COR-L47 (cell line): Measurements from ENCODE around the gene PALS1.

Experiments
- DNase-seq: peaks from one replicate; lab custom pipeline; 2025; lab: John Stamatoyannopoulos, UW

Gene PALS1

DNA sequence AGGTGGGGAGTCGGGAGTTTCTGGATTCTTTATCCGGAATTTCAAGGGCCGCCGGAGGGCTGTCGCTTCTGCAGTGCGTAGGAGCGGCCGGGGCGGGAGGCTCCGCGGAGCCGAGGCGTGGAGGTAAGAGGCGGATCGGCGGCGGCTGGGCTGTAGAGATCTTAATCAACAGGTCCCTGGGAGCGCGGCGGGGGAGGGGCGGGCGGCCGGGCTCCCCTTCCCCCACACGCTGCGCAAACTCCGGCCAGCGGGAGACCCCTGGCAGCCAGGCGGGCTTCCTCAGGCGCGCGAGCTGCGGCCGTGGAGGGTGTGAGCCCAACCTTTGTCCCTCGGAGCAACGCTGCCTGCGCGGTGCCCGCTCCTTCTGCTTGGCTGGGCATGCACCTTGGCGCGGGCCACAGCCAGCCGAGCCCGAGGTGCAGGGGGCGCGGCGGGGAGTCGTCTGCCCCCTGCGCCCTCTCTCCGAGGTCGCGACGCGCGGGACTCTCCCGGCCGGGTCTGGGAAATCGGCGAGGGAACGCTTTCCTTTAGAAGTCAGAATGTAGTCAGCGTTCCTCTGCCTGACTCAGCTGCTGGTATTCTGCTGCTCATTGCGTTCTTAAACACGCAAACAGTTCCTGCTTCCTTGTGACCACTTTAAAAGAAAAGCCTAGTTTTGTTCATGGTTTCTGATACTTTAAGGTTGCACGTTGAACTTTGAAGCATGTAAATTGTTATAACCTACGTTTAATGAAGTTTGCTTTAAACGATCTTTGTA is at the start of gene PALS1:
TSS of gene PALS1 (plus strand) at position 25 of the 757 bp plus-strand sequence. CDS start 37,736 bp downstream, outside the sequence.
- peak; percentile 61 for DNase-seq

DNA sequence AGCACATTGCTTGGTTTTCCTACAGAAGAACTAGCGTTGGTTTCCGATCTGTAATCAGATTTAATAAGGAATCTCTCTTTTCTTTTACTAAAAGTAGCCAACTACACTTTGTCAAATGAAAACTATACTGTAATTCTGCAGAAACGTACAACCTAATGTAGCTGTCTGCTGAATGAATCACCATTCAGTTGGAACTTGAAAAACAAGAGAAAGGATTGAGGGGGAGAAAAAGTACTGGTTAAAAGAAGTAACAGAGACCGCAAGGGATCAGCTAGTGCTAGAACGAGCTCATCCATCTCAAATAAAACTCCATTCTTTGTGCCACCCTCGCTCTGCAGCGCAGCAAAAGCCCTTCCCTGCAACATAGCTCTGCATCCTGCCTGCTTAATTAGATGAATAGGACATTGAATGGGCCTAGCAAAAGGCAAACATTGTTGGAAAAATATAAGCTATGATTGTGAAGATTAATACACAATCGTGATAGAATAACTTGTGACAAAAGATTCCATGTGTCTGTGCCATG is 49.4 kb upstream of the PALS1 start:
- no peak for DNase-seq

DNA sequence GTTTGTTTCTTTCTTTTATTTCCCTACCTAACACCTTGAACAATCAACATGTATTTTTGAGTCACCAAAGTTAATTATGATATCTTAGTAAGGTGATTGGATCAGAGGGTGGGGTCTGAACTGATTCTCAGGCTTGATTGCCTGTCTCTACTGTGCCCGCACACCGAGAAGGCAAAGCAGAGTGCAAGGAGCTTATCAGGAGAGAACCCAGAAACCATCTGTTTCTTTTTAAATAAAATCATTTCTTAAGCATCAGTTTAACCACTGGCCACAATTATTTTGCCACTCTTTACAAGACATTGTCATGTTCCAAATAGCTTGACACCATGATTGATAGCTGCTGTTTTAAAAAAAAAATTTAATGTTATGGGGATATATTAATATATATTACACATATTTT is 48.9 kb upstream of the PALS1 start:
- DNase-seq = no peak

DNA sequence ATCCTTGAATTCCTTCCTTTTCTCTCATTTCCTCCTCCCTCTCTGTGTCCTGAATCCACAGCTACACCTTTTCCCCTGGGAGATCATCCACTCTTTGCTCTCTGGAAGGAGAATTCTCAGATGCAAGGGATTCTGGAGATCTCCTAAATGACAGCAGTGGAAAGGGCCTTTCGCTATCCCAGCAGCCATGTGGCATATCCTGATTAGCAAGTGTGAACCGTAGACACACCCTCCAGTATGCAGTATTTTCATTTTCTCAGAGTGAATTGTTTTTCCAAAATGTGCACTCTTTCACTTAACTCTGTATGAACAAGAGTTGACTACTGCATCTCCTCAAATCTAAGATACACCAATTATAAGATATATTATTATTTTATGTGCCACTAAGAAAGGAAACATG is 46.0 kb upstream of the PALS1 start:
- DNase-seq = no peak

DNA sequence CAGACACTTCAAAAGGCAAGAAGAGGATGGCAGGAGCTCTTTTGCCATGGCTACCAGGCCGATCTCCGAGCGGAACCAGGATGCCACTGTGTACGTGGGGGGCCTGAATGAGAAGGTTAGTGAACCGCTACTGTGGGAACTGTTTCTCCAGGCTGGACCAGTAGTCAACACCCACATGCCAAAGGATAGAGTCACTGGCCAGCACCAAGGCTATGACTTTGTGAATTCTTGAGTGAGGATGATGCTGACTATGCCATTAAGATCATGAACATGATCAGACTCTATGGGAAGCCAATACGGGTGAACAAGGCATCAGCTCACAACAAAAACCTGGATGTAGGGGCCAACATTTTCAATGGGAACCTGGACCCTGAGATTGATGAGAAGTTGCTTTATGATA is 42.2 kb upstream of the PALS1 start:
- no peak for DNase-seq

DNA sequence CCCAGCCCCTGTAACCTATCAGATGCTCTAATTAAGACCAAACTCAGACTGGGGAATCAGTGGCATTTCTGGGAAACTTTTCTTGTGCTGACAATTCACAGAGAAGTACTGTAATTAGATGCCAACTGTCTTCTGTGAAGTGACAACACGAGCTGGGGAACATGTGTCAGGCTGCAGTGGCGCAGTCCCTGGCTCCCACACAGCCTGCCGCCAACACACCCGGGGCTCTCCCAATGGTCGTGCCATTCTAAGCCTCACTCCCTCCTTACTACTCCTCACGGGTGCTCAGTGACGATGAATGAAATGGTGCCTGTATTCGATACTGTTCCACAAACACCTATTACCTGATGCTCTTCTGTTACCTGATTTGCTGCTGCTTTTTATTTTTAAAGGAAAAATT is 33.4 kb upstream of the PALS1 start:
- DNase-seq = no peak

DNA sequence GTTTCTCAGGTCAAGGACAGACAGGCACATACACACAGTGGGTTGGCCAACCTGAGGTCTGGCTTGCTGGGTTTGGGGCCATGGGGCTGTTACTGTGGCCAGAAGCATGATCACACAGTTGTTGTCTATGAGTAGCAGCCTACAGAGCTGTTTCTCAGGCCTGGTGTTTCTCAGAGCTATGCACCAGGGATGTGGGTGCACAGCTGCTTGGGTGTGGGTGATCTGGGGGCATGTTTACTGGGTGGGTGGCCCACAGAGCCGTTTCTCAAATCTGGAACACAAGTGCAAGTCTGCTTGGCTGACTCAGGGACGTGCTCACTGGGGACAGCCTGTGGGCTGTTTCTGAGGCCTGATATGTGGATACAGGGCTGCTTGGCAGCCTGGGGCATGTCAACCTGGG is 23.1 kb upstream of the PALS1 start:
- no peak for DNase-seq

DNA sequence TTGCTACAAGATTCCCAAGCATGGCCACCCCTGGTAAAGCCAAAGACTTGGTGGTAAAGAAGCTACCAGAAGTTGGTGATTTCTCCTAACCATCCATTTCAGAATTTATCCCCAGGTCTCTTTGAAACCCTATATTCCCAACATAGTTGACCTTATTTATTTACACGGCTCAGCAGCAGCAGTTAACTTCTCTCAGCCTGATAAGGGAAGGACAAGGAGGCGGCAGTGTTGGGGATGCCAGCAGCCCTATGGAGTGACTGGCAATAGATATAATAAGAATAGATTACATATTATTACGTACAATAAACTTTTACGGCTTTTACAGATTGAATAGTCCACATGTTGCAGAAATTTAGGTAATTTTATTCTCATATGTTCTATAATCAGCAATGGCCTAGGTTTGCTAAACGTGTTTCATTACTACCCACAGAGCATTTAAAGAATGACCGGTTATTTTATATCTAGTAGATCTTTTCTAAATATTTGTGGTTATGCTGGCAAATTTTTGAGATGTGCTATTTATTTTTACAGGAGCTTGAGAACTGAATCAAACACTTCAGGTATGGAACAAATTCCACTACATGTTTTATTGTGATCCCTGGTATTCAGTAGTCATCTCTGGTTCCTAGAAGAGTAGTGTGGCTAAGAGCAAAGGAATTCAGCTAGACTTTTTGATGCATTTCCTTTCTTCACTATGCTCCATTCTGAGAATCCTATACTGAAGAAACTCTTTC is 19.8 kb upstream of the PALS1 start:
- no peak for DNase-seq

DNA sequence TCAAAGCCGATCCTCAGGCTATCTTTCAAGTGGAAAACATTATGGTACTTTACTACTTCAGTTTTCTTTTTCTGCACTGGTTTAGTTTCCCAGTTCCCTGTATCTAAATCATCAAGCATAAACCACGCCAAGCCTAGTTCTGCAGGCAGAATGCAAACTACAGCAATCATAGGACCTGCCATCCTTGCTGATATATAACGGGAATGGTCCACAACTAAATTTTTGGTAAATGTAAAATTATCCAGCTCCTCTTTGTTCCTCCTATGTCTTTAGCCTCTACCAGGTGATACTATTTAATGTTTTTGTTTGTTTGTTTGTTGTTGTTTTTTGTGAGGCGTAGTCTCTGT is 19.3 kb upstream of the PALS1 start:
- no peak for DNase-seq

DNA sequence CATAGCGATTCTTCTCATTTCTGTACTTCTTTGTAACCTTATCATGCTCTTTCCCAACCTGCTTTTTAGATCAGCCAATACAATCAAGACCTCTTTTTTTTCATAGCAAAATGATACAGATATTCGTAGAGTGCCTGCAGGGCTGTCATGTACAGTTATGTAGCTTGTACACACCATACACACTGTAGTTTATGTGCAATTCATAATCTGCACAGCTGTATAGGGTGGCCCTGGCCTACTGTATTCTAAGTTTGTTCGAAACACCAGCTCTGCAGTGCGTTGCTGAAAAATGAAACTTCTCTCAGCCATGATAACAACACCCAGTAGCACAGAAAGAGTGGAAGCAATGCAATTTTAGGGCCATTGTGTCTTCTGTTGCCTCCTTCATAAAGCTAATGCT is 15.7 kb upstream of the PALS1 start:
- no peak for DNase-seq

DNA sequence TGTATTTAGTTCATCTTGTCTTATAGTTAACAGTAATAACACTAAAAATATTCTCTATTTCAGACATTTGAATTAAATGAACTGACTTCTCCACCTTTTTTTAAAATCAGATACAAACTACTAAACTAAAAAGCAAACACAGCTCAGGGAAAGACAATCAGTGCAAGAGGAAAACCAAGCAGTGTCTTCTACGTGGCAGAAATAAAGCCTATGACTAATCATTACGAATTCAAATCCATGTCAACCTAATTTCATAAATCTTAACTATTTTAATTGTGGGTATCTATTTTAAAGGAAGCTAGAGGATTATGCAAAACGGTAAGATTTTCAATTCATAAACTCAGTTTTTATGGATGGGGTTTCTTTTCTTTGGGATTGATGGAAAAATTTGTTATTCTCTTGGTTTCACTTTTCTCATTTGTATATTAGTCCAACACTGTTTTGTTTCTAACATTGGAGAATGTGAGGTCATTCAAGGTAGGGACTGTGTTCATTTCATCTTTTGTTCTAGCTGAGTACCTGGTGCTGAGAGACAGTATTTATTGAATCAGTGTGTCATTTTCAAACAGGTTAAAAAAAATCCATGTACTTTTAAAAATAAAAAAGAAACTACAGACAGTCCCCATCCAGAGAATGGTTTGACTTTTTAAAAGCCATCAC is 12.8 kb upstream of the PALS1 start:
- DNase-seq = no peak

DNA sequence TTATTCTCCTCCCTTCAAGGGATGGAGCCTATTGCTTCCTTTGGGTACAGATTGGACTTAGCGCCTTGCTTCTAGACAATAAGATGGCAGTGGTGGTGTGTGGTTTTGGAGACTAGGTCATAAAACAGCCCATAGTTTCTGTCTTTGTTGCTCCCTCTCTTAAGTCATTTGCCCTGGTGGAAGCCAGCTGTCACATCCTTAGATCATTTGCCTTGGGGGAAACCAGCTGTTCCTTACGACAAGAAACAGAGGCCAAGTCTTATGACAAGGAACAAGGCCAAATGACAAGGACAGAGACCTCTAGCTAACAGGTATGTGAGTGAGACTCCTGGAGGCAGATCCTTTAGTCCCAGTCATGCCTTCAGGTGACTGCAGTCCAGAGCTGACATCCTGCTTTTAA is 9.2 kb upstream of the PALS1 start:
- no peak for DNase-seq

DNA sequence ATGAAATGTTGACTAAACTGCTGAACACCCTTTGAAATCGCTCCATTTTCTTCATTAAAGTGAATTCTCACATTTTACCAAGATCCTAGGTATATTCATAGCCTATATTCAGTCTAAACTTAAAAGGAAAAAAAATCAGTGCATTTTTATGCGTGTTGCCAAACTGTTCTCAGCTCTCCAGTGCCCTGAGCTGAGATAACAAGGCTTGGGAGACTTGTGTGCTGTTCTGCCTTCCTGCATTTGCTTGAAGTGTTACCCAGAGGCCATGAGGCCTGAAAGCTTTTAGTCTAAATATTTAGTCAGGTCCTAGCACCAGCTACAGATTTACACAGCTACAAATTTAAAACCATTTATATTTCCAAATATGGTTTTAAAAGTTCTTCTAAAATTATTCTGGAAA is 8.6 kb upstream of the PALS1 start:
- DNase-seq = no peak

DNA sequence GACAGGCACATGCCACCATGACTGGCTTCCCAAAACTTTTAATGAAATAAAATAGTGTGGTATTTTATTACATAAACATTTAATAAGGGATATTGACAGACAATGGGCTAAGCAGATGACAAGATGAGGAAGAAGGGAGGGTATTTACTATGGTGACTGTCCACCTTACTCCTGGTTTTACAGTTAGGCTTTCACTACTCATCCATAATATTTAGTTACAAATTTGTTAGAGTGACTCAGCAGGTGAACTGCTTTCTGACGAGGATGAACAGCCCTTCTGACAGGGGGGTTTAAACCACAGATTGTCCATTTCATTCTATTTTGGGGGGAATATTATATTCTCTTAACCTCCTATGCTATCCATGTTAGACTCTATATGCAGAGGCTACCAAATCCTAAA is 3.6 kb upstream of the PALS1 start:
- no peak for DNase-seq

DNA sequence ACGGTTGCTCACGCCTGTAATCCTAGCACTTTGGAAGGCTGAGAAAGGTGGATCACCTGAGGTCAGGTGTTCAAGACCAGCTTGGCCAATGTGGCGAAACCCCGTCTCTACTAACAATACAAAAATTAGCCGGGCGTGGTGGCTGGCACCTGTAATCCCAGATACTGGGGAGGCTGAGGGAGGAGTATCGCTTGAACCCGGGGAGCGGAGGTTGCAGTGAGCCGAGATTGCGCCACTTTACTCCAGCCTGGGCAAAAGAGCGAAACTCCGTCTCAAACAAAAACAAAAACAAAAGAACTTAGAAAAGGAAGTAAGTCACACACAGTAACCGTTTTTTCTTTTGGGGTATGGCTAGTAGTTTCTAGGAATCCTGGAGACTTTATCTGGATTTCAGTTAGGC is 1.7 kb upstream of the PALS1 start:
- no peak for DNase-seq

DNA sequence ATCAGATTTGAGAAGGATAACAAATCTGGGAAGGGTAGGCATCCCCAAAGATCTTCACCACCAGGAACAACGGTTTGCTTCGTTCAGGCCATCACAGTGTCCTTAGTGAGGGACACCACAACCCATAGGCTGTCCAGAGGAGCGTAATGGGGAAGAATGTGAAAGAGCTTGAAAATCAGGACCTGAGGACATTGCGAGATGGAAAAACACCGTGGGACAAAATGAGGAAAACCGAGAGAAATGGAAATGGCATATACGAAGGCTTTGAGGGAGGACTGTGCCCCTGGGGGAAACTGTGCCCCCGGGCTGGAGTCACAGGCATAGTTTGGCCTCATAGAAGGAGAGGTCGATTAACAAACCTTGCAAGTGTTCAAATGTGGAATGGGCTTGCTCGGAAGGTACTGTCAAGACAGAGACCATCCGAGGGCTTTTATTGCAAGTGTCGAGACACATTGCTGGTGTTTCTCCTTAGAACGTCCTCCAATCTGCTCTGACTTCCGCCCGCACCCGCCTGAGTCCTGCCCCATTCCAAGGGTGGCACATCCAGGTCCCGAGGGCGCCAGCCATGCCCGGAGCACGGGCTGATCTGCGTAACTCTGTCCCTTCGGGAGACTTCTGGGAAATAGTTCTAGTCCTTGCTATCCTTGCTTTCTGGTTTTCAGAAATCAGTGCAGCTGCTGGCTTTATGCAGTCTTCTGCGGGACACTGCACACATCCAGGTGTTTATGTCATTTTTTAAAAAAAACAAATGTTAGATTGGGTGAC is 885 bp upstream of the PALS1 start:
- DNase-seq = peak; percentile 16

DNA sequence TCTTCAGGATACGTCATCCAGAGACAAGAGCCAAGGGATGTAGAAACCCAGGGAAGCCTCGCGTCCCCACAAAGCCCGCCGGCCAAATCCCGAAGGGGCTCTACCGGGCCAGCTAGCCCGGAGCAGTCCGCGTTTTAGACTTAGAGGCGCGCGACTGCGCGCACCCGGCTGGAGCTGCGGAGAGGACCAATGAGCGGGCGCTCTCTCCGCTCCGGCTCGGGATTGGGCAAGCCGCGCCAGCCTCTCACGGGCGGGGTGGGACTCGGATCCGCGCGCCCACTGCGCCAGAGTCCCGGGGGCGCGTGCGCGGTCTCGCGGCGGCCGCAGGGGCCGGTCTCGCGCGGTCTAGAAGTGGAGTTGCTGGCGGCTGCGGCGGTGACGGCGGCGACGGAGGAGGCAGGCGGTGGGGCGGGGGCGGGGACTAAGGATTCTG is 241 bp upstream of the PALS1 start:
- peak; percentile 95 for DNase-seq

DNA sequence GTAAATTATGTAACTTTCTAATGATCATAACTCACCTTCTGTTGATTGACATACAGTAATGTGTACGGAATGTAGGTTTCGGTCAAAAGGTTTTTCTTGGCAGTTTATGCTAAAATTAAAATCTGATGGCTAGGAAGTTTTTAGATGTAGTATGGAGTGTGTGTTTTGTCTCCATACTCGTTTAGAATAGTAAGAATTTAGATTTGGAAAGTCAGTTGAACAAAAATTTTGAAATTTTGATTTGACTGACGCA is 859 bp downstream of the PALS1 start:
- no peak for DNase-seq

DNA sequence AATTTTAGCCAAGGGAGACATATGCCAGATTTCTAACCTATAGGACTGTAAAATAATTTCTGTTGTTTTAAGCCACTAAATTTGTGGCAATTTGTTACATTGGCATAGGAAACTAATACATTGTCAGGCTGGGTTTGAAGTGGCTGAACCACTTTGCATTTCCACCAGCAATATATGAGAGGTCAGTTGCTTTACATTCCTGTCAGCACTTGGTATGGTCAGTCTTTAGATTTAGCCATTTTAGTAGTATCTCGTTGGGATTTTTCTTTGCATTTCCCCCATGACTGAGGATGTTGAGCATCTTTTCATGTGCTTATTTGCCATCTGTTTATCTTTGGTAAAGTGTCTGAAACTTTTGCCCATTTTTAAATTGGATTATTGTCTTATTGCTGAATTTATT is 3.9 kb downstream of the PALS1 start:
- DNase-seq = no peak

DNA sequence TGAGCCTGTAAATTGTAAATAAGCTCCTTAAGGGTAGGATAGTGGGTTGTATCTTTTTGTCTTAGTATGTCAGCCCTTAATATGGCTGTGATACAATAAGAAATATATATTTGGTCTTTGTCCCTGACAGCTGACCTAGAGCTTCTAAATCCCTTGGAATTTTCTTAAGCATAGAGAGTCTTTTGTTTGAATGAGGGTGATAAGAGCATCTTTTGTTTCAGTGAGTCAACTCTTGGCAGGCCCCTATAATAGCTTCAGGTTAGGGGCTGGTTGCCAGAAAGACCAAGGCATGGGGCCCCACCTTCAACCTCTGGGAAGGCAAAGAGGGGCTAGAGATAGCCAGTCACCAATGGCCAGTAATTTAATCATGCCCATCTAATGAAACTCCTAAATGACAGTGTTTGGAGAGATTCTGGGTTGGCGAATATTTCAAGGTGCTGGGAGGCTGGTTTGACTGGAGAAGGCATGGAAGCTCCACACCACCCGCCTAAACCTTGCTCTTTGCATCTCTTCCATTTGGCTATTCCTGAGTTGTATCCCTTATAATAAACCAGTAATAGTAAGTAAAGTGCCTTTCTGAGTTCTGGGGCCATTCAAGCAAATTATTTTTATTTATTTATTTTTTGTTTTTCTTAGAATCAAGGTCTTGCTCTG is 10.5 kb downstream of the PALS1 start:
- no peak for DNase-seq

DNA sequence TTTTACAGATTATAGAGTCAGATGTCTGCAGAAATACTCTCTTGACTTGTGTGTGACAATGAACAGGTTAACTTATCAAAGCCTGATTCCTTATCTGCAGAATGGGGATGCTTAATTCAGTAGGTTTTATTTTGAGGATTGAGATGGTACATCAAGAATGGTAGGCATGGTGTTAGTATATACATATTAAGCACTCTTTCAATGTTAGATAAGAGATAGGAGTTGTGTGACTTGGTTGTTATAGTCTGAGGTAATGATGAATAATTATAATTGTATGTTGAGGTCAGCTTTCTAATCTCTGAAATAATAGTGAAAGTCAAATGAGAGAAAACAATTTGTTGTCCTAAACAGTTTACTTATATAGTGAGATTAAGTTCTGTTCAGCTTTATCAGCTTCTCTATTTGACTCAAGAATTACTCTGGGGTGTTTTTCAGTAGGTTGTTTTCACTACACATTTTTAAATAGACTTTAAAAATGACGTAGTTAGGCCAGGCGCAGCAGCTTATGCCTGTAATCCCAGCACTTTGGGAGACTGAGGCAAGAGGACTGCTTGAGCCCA is 11.9 kb downstream of the PALS1 start:
- DNase-seq = no peak

DNA sequence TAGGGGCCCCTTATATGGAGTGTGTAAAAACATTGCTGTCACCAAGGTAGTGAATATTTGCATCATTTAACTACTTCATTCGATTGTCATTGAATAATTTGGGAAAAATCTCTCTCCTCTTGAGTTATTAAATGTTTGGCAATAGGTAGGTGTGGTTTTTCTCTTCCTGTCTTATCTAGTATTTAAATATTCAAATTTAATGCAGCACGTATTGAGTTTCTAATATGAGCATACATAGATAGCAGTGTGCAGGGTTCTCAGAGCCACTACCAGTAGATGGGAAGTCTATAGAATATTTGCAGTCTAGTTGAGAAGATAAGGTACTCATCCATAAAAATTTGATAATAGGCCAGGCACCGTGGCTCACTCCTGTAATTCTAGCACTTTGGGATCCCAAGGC is 16.7 kb downstream of the PALS1 start:
- no peak for DNase-seq
